Measurements from ENCODE around the gene INSC. TPM values are rescaled to one million over a fixed set of nuclear protein-coding genes. Genes with fewer than 3 reads are reported as not detected.

Gene INSC
- total RNA-seq, 1 donor from 2014 or later, result 0.53 TPM

DNA sequence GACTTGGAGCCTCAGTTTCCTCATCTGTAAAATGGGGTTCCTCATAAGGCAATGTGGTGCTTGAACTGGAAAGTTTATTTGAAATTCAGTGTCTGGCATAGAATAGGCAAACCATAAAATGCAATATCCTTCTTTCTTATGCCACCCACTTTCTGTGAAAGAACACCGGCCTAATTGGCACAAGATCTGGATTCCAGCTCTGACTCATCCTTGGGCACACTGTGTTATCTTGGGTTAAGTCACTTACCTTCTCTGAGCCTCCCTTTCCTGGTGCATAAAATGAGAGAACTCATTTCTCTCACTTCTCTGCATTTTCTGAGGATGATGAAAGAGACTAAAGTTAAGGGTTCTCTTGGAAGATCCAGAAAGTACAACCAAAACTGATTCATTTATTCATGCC, 5.1 kb downstream of the INSC start:
- DNase-seq (ENCODE audit: low read depth) (peak; percentile 74), FAIRE-seq (peak; percentile 80)
- TF ChIP-seq, protein P1, sequence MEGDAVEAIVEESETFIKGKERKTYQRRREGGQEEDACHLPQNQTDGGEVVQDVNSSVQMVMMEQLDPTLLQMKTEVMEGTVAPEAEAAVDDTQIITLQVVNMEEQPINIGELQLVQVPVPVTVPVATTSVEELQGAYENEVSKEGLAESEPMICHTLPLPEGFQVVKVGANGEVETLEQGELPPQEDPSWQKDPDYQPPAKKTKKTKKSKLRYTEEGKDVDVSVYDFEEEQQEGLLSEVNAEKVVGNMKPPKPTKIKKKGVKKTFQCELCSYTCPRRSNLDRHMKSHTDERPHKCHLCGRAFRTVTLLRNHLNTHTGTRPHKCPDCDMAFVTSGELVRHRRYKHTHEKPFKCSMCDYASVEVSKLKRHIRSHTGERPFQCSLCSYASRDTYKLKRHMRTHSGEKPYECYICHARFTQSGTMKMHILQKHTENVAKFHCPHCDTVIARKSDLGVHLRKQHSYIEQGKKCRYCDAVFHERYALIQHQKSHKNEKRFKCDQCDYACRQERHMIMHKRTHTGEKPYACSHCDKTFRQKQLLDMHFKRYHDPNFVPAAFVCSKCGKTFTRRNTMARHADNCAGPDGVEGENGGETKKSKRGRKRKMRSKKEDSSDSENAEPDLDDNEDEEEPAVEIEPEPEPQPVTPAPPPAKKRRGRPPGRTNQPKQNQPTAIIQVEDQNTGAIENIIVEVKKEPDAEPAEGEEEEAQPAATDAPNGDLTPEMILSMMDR (IDR thresholded peaks at IDR 0.05; ENCODE audit: insufficient read depth, low read length, severe bottlenecking), result no peak
- no peaks in the 10 kb centered on the region for H3K36me3 ChIP-seq (ENCODE audit: control insufficient read depth, insufficient read depth, low read length)
- H3K27me3 ChIP-seq (ENCODE audit: control insufficient read depth, insufficient read depth, low read length), result no peaks in the 10 kb centered on the region
- H3K4me3 ChIP-seq (ENCODE audit: low read depth, low read length), result no peak overlapping the region

DNA sequence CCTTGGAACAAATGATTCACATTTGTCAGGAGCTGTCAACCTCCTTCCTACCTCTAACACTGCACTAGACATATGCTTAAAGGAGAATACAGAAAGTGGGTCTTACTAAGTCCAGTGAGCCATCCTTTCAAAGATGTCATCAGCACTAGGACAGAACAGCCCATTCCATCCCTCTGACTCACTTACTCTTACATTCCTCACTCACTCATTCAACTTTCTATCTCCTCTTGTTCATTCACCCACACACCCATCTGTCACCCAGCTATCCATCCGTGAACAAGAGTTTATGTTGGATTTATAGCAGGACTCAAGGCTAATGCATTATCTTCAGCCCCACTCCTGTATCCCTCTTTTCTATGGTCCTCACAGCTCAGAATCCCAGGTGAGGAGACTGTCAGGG, 9.1 kb downstream of the INSC start:
- no peaks in the 10 kb centered on the region for H3K27me3 ChIP-seq (ENCODE audit: control insufficient read depth, insufficient read depth, low read length)
- H3K36me3 ChIP-seq (ENCODE audit: control insufficient read depth, insufficient read depth, low read length), result no peaks in the 10 kb centered on the region
- TF ChIP-seq, protein P1 (IDR thresholded peaks at IDR 0.05; ENCODE audit: insufficient read depth, low read length, severe bottlenecking), result no peak
- no peak overlapping the region for H3K4me3 ChIP-seq (ENCODE audit: low read depth, low read length)
- FAIRE-seq, result peak; percentile 89
- DNase-seq (ENCODE audit: low read depth), result peak; percentile 89

DNA sequence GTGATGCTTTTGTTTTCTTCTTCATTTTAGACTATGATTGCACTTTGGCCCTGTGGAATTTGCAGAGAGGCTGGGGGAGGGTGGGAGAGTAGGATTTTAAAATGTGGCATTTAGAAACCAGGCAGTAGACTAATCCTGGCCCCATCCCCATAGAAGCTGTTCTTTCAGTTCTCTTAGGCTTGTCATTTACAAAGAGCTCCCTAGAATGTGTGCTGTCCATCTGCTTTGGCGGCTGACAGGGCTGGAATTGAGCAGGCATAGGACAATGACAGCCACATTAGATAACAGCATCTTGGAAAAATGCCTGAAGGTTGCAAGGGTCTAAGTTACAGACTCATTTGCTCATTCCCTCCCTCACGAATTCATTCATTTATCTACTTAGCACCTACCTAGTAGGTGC, 9.8 kb downstream of the INSC start:
- Histone ChIP-seq H3K27me3 (ENCODE audit: control insufficient read depth, insufficient read depth, low read length) (no peaks in the 10 kb centered on the region), H3K4me3 (ENCODE audit: low read depth, low read length) (no peak overlapping the region), H3K36me3 (ENCODE audit: control insufficient read depth, insufficient read depth, low read length) (no peaks in the 10 kb centered on the region)
- TF ChIP-seq, protein P1 (IDR thresholded peaks at IDR 0.05; ENCODE audit: insufficient read depth, low read length, severe bottlenecking), result no peak
- FAIRE-seq (peak; percentile 36), DNase-seq (ENCODE audit: low read depth) (no peak)

DNA sequence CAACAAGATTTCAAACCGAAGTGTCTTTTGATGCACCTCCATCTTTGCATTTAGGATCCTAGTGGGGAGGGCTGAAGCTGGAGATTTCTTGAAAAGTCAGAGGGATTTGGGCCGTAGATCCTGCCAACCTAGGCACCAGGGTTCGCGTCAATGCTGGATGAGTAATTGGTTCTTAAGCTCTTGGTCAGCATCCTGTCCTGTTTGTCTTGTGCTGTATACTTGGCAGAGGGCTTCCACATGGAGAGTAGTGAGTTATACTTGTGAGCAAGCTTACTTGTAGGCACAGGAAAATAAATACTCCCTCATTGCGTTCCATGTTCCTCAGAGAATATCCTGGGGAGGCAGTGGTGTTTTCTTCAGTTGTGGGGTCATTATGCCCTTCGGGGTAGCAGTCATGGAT, 12.6 kb downstream of the INSC start:
- Histone ChIP-seq H3K4me3 (ENCODE audit: low read depth, low read length) (no peak overlapping the region), H3K27me3 (ENCODE audit: control insufficient read depth, insufficient read depth, low read length) (no peaks in the 10 kb centered on the region), H3K36me3 (ENCODE audit: control insufficient read depth, insufficient read depth, low read length) (no peaks in the 10 kb centered on the region)
- DNase-seq (ENCODE audit: low read depth), result peak; percentile 96
- peak; percentile 66 for FAIRE-seq
- TF ChIP-seq, protein P1 (IDR thresholded peaks at IDR 0.05; ENCODE audit: insufficient read depth, low read length, severe bottlenecking), result no peak

DNA sequence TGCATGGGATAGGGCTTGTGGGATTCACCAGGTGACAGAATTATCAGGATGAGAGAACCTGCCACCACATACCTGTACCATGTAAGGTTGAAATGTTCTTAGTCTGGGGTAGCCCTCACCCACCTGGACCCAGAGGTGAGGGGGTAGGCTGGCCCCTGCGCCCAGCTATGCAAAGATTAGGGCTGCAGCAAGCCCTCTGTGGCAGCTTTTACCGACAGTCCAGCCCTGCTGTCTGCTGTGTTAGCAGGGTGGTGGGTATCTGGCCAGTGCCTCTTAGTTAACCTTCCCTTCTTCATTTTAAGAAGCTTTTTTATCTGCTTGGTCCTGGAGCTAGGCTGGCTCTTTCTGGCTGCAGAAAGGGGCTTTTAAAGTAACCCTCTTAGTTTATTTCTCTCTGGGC, 13.9 kb downstream of the INSC start:
- TF ChIP-seq, protein P1 (IDR thresholded peaks at IDR 0.05; ENCODE audit: insufficient read depth, low read length, severe bottlenecking), result no peak
- H3K36me3 ChIP-seq (ENCODE audit: control insufficient read depth, insufficient read depth, low read length), result no peaks in the 10 kb centered on the region
- FAIRE-seq, result no peak
- H3K27me3 ChIP-seq (ENCODE audit: control insufficient read depth, insufficient read depth, low read length), result no peaks in the 10 kb centered on the region
- no peak for DNase-seq (ENCODE audit: low read depth)
- no peak overlapping the region for H3K4me3 ChIP-seq (ENCODE audit: low read depth, low read length)

DNA sequence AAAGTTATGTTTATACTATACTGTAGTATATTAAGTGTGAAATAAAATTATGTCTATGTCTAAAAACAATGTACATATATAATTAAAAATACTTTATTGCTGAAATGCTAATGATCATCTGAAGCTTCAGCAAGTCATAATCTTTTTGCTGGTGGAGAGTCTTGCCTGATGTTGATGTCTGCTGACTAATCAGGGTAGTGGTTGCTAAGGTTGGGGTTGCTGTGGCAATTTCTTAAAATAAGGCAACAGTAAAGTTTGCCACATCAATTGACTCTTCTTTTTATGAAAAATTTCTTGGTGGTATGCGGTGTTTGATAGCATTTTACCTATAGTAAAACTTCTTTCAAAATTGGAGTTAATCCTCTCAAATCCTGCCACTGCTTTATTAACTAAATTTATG, 21.4 kb downstream of the INSC start:
- Histone ChIP-seq H3K27me3 (ENCODE audit: control insufficient read depth, insufficient read depth, low read length) (no peaks in the 10 kb centered on the region), H3K36me3 (ENCODE audit: control insufficient read depth, insufficient read depth, low read length) (no peaks in the 10 kb centered on the region), H3K4me3 (ENCODE audit: low read depth, low read length) (no peak overlapping the region)
- TF ChIP-seq, protein P1 (IDR thresholded peaks at IDR 0.05; ENCODE audit: insufficient read depth, low read length, severe bottlenecking), result no peak
- FAIRE-seq (no peak), DNase-seq (ENCODE audit: low read depth) (no peak)
